ENCODE measurements around the gene ATG16L2. TPM values are rescaled to one million over a fixed set of nuclear protein-coding genes. Genes with fewer than 3 reads are reported as not detected.
"Not testable (repeated sequence)": the region's sequence is repeated elsewhere in the genome, so short reads cannot be mapped to it uniquely, and the experiment has no call there.

The ATG16L2 gene
- polyA plus RNA-seq, 1 donor, result 18.2 TPM

DNA sequence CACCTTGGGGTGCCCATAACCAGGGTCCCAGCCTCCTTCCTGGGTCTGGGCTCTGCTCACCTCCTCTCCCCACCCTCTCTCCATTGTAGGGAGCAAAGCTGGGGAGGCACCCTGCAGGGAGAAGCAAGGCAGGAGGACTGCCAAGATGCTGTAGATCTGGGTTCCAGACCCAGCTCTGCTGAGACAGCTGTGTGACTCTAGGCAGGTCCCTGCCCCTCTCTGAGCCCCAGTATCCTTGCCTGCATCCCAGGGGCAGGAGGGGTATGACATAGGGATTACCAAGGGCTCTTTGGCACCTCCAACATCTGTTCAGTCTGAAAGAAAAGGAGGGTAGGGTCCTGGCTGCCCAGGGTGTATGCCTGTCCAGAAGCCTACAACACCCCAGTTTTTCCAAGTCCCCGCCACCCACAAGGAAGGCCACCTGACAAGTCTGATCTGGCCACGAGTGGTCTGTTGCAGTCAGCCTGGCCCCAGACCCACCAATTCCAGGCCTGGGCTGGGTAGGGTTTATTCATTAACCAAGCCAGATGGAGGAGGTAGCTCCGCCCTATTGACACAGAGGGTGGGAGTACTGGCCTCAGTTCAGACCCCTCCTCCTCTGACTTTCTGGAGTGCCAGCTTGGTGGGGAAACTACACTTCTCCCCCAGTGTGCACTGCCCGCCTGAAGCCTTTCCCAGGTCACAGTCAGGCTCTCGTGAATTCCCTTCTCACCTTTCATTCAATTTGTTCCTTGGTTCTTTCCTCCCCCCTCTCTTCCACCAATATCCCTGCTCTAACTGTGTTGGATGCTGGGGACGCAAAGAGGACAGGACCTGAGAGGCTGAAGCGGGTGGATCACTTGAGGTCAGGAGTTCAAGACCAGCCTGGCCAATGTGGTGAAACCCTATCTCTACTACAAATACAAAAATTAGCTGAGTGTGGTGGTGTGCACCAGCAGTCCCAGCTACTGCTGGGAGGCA, 35.4 kb upstream of the ATG16L2 start:
- no peak for DNase-seq (ENCODE audit: low read depth)

DNA sequence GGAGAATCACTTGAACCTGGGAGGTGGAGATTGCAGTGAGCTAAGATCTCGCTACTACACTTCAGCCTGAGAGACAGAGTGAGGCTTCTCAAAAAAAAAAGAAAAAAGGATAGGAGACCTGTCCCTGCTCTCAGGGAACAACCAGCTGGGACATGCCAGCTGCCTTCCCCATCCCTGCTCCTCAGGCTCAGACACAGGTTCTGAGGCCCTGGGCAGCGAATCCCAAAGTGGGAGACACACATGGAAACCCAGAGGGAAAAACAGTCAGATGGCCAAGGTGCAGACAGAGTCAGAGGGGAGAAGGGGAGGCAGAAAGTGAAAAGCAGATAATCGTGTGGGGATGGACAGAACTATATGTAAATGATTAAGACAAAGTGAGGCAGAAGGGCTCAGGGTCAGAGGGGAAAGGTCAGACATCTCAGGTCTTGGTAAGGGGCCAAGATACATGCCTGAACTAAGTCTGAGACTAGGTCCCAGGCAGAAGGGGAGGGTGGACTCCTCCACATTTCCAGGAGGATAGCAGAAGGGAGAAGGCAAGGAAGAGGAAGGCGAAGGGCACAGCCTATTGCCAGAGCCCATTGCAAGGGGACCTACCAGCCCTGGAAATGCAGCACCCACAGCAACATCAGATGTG, 34.6 kb upstream of the ATG16L2 start:
- DNase-seq (ENCODE audit: low read depth), result no peak

- DNase-seq (ENCODE audit: low read depth), result no peak
Measured at GRCh38 chr11:72780296-72781062, 33.7 kb upstream of the ATG16L2 start.

DNA sequence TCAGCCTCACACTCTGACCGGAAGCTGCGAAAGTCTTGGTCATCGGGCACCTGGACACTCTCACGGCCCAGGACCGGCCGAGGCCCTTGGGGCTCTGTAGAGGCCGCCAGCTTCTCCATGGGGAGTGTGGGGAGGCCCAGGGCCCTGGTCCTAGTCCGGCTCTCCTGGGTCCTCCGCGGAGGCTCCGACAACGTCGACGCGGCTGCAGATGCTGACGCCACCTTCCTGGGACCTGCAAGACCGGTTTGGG, 33.2 kb upstream of the ATG16L2 start:
- DNase-seq (ENCODE audit: low read depth), result no peak

GRCh38 chr11:72781313-72782080, 32.7 kb upstream of the ATG16L2 start:
- DNase-seq (ENCODE audit: low read depth), result no peak

DNA sequence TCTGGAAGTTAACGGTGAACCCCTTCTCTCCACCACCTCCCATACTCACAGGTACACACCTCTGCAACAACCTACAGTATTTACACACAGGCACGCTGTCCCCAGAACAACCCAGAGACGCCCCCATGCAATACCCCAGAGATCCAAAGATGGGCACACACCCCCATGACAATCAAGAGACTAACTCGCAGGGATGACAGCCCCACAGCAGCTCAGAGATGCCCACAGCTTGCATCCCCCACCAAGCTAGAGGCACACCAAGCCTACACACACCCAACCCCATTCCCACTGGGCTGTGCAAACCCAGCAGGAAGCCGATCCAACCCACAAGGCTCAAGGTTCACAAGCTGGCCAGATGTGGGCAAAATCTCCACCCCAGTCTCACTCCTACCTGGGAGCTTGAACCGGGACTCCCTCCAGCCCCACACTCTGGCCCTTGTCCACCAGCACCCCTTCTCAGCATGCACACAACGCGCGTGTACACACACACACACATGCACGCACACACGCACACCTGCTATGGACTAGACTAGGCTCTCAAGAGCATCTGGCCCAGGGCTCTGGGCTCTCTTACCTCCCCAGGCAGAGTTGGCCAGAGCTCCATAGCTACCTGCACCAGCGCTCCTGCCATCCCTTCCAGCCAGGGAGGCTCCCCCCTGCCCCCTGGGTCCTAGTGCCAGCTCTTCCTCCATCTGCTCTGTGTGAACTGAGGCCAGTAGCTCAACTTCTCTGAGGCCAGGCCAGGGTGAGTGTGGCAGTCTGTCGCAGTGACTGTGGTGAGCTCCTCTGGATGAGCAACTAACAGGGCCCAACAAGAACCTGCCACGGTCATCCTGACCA, 31.9 kb upstream of the ATG16L2 start:
- no peak for DNase-seq (ENCODE audit: low read depth)

DNA sequence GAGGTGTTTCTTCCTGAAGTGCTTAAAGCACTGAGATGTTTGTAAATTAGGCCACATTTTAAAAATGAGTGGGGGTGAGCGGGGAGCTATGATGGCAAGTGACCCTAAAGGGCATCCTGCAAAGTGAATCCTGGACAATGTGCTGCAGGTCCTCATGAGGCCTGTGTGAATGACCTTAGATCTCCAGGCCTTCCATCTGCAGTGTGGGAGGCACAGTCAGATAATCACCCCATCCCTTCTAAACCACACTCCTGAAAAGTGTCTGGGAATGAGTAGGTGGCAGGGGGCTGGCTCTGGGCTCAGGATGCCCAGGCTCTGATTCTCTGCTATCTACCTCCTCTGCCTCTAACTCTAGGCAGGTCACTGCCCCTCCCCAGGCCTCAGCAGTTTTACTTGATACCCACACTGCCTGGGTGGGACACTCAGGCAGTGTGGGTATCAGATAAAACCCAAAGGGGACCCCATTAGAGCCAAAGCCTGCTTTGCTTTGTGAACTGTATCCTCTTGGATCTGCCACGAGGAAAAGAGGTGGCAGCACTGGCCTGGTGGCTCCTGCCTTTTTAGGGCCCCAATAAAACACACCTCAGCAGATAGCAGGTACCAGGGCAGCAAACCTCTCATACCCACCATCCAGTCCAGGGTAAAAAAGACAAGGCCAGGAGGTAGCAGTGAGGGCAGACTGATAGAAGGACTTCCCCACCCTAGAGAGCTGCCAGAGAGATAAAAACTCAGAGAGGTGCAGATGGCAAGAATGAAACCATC, 30.9 kb upstream of the ATG16L2 start:
- DNase-seq (ENCODE audit: low read depth), result no peak

GRCh38 chr11:72784662-72785061, 29.5 kb upstream of the ATG16L2 start:
- no peak for DNase-seq (ENCODE audit: low read depth)

GRCh38 chr11:72786305-72787215, 27.7 kb upstream of the ATG16L2 start:
- no peak for DNase-seq (ENCODE audit: low read depth)

DNA sequence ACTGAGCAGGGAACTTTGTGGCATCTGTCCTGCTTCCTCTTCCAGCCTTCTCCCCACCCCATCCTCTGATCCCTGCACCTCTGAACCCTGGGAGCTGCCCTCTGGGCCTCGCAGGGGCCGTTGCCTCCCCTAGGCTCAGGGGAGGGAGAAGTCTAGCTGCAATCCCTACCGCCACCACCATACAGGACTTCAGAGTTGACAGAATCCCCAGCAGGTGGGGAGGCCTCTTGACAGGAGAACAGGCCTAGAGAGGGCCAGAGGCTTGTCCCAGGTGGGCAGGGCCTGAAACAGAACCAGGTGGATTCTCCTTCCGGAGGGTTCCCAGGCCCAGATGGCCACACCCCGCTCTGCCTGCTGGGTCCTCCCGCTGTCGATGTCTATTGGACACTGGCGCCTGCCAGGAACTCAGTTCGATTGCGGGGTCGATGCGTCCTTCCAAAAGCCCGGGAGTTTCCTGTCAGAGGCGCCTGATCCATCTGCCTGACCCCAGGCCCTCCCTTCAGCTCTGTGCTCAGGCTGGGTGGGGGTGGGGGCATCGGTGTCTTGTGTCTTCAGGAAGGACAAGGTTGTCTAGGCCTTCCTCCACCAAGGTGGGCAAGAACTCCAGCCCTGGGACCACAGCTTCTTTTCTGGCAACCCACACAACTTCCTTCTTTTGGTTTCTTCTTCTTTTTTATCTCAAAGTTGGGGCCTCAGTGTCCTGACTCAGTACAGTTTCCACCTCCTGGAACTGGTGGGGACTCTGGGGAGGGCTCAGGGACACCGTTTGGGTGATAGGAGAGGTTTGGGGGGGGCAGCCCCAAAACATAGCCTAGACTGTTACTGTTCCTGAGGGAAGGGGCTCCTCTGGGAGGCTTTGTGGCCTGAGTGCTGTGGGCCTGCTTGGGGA, 26.8 kb upstream of the ATG16L2 start:
- DNase-seq (ENCODE audit: low read depth), result no peak

DNA sequence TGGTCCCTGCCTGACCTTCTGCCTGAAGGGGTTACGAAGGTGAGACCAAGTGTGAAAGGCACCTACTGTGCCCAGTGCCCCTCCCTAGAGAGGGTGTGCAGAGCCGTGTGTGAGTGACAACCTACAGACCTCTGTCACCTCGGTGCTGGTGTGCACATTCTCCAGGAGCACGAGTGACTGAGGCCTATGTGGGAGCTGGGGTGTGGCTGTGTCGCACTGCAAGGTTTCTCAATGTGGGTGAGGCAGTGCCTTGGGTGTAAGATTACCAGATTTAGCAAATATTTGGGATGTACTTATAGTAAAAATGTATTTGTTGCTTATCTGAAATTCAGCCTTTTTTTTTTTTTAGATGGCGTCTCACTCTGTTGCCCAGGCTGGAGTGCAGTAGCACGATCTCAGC, 26.0 kb upstream of the ATG16L2 start:
- no peak for DNase-seq (ENCODE audit: low read depth)

DNA sequence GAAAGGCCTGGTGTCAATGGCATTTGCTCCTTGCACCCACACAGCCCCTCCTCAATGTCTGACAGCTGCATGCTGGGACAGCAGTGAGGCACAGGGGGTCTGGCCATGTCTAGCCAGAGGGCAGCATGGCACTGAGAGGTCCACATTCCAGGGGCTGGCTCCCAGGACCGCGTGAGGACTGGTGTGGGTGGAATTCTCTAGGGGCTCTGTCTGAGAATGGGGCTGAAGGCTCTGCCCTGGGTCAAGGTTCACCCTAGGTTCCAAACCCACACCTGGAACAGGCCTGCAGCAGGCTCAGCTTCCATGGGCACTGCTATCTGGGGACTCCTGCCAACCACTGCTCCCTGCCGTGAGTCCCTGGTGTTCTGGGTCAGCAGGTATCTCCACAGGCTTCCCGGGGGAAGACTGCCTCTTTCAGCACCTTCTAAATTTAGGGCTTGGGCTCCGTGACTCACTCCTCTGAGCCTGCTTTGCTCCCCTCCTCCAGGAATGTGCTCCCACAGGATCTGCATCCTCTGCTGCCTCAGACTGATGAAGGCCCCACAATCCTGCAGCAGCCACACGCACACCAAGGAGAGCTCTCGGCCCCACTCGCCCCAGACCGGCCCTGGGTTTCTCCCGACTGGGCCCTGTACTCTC, 24.6 kb upstream of the ATG16L2 start:
- DNase-seq (ENCODE audit: low read depth), result no peak

- not testable (repeated sequence) for DNase-seq (ENCODE audit: low read depth)
Measured at GRCh38 chr11:72791228-72791627, 23.0 kb upstream of the ATG16L2 start.

DNA sequence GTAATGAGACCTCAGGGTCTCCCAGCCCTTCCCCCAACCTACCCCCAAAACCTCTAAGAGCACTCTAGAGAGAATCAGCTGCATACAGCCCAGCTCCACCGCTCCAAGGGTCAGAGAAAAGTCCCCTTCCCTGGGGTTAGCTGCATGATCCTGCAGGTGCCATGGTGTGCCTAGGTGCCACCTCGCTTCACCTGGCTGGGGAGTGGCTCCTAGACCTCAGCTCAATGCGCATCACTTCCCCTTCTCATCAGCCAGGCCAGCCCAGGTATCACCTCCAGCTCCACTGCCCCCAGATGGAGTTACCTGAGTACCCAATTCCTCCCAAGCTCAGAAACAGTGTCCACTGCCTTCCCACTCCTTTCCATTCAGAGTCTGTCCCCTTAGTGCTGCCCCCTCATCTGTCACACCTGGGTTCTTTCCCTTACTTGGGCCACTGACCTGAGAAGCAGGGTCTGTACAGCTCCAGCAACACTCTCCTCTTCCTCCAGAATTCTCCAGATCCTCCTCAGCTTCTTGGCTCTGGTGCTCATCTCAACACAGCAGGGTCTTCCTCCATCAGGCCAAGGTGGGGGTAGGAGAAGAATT, 21.7 kb upstream of the ATG16L2 start:
- DNase-seq (ENCODE audit: low read depth), result no peak

GRCh38 chr11:72793076-72793424, 21.2 kb upstream of the ATG16L2 start:
- DNase-seq (ENCODE audit: low read depth), result no peak

- peak; percentile 92 for DNase-seq (ENCODE audit: low read depth)
Measured at GRCh38 chr11:72793425-72794367, 20.5 kb upstream of the ATG16L2 start, which contains the start of gene STARD10. TSS of gene STARD10 (minus strand) at chr11:72794047. CDS start at chr11:72781181, 12,866 bp downstream.

Data from forelimb muscle (tissue), 1 donor.